Measurements from ENCODE around the gene SFXN3.

DNA sequence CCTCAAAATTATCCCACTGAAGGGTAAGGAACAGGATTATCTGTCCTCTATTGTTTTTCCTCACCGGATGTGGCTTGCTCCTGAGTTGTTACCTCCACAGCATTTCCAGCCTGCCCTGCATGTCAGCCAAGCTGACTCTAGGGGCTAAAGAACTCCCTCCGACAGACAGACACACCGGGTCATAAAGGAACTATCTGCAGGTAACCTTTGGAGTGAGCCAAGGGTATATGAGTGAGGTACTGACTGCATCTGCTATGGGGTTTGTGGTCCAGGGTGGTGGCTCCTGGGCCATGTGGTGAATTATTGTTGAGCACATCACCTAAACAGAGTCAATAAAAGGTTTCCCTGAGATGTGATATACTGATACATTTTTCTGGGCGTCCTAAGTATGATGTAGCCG lies 23.8 kb downstream of the SFXN3 start:
- TF ChIP-seq ETV6 (conservative IDR thresholded peaks at IDR 0.05 in 1 of 2, IDR thresholded peaks at IDR 0.05 in 1 of 2; ENCODE audit: borderline replicate concordance in 1 of 2, low read depth in 1 of 2), result no peak
- TF ChIP-seq RAD21 (IDR thresholded peaks at IDR 0.05; ENCODE audit: insufficient read depth, low read depth, low read length), result no peak
- TF ChIP-seq NBN (IDR thresholded peaks at IDR 0.05), result no peak
- TF ChIP-seq, protein P1, sequence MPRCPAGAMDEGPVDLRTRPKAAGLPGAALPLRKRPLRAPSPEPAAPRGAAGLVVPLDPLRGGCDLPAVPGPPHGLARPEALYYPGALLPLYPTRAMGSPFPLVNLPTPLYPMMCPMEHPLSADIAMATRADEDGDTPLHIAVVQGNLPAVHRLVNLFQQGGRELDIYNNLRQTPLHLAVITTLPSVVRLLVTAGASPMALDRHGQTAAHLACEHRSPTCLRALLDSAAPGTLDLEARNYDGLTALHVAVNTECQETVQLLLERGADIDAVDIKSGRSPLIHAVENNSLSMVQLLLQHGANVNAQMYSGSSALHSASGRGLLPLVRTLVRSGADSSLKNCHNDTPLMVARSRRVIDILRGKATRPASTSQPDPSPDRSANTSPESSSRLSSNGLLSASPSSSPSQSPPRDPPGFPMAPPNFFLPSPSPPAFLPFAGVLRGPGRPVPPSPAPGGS (IDR thresholded peaks at IDR 0.05; ENCODE audit: borderline replicate concordance, insufficient read depth, low read depth, low read length, poor library complexity, severe bottlenecking), result no peak
- no peak for TF ChIP-seq PAX8 (IDR thresholded peaks at IDR 0.05)
- TF ChIP-seq BHLHE40 (IDR thresholded peaks at IDR 0.05; ENCODE audit: borderline replicate concordance in 1 of 2, low read depth in 2 of 2, low read length in 1 of 2), result no peak
